B cell (primary cell): Measurements from ENCODE around the gene GDF7.

Experiments used
- CTCF ChIP-seq: fragments of 200-600 bp; IDR thresholded peaks from one replicate; pipeline ENCODE4 v1.8.0; 2022; ENCODE audit warnings: antibody characterized with exemption, mild to moderate bottlenecking
- EZH2 ChIP-seq: IDR thresholded peaks from 2 replicates; pipeline ENCODE4 v1.6.1; 2012; ENCODE audit warnings: borderline replicate concordance, low read depth, mild to moderate bottlenecking, moderate library complexity, low read length; ENCODE audit not compliant: insufficient read depth, poor library complexity, severe bottlenecking

- TF ChIP-seq CTCF (no peak), EZH2 (no peak)
These were observed 14.0 kb upstream of the GDF7 start for GRCh38 chr2:20652673-20653575.
